Stimulated activated CD4-positive, alpha-beta T cell treated with anti-CD3 and anti-CD28 coated beads, Interleukin-12 subunit alpha, Interleukin-12 subunit beta, amount 100 ng/mL, for 4 hours (primary cell): Measurements from ENCODE around the gene SCN10A.
A peak's percentile ranks its signal among the peaks of the same experiment; 100 is the strongest.

Source experiments
- DNase-seq: peaks from one replicate; pipeline ENCODE4 v3.0.0-alpha.2; 2020

SCN10A gene

DNA sequence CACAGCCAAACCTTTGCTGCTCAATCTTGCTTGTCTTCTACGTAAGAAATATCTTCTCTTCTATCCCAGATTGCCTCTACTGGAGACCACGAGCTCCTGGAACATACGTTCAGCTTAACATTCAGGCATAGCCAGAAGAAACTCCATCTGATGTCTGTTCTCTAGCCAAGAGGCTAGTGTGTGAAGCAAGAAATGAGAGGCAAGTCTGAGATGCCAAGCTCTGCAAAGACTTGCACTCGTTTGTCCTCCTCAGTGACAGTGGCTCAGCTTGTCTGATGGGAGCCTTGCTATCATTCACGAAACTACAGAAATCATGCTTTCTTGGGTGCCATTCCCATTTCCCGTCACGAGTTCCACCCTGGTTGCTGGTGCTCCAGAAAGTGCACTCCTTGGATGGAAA lies at the start of gene SCN10A:
Gene SCN10A, minus strand, starts transcription at position 192 of the 400 bp plus-strand sequence. CDS start 22,207 bp downstream, outside the sequence.
- DNase-seq = no peak

DNA sequence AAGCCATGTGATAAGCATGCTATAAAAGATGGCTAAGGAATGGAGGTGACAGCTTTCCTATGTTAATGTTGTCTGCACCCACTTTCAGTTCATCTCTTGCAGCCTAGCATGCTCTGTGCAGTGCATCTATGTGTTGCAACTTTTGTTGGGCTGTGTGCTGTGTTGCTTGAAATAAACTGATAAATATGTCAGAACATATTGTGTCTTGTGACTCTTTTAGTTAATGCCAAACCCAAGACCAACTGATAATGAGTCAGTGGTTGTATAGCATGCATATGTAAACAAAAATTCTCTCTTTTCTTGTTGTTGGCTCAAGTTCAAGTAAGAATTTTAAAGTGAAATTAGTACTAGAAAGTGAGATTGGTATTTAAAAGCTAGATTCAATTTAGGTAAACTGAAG lies 37.0 kb upstream of the SCN10A start:
- DNase-seq = no peak

DNA sequence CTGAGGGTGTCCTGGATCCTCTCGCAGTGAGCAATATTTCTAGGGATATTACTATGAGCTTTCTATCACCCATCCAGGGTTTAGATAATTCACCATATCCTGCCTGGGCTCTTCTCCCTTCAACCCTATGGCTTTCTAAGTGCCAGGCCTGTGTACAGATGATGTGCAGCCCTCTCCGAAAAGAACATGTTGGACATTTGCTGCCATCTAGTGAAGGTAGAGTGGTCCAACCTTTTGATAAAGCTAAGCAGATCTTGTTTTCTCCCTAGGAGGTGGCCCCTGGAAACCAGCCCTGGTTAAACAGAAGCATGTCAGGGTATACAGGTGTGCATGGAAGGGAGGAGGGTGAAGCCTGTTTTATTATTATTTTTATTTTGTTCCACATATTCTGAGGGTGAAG lies 27.9 kb upstream of the SCN10A start:
- no peak for DNase-seq

DNA sequence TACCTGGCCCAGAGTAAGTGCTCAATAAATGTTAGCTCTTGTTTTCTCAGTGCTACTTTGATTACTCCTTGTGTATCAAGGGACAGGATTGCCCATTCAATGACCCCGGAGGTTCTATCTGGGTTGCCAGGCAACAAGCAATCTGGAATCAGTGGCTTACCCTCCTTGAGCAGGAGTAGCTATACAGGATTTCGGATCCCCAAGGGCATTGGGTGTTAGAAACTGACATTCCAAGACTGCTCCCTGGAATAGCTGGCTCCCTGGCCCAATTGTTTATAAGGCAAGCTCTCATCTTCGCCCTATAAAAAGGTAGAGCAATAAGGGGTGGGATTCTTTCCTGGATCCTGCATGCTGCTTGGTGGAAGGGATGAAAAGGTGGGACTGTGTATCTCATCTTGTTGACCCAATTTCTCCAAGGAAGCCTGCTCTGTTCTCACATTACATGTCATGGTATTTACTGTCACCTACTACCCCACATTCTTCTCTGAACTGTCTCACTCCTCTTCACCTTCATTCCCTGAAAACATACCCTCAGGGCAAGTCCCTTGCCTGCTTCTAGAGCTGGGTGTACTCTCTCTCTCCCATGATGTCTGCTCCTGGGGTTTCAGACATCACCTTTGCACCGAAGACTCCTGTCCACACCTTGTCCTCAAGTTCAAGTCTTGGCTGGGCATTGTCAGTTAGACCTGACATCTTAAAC lies 26.4 kb upstream of the SCN10A start:
- no peak for DNase-seq

DNA sequence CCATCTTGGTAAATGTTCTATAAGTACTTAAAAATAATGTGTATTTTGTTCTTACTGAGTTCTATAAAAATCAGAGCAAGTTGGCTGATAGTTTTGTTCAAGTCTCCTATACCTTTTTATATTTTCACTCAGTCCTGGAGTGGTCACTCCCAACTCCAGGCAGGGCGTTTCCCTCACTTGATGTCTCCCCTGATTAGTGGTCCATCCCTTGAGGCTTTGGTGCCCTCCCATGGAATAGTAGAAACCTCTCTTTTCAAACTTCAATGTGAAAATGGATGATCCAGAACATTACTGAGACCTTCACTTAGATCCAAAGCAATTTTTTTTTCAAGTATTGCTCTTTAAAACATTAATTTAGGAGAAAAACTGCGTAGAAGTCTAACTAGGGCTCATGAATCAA lies 25.0 kb upstream of the SCN10A start:
- no peak for DNase-seq

DNA sequence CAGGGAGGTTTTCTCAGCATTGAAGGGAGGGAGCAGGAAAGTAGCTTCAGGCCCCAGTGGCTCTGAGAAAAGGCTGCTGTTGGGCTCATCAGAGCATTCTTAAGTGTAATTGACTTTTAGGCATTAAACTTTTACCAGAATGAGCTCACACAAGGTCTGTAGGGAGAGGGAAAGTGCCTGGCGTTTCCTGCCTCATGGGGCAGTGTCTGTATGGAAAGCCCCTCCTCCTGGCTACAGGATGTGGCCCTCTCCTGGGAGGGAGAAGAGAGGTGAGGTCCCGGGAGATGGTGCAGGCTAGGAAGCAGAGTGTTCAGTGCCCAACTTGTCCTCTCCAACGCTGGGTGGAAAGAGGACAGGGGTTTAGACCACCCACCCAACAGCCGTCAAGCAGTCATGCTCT lies 21.3 kb upstream of the SCN10A start:
- DNase-seq = no peak

DNA sequence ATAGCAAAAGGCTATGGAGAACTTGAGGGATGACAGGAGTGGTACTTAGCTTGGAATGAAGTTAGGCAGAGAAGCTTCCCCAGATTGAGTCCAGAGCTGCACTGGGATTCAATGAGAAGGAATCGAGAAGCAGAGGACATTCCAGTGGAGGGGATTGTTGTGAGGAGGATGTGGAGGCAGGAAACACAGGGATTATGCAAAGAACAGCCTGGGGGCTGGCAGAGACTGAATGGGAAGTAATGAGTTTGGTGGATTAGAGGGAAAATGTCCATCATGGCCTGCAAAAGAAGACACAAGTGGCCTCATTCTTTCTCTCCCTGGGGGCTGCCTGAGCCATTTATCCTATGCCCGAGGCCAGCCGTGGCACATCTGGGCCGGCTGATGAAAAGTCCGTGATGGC lies 20.5 kb upstream of the SCN10A start:
- no peak for DNase-seq

DNA sequence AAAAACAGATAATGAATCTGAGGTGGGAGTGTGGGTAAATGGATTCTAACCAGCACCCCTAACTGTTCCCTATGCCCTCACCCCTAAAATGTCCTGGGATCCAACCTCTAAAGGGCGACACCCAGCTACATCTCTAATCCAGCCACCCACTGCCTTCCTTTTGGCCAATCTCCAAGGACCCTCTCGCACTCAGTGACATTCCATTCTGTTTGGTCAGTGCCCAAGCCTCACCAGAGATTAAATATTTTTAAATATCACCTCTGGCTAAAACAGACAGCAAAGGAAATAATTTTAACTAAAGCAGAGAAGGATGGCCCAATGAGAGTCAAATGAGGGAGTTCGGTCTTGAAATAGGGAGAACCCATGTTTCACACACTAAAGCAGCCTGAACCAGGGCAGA lies 19.9 kb upstream of the SCN10A start:
- DNase-seq = no peak

DNA sequence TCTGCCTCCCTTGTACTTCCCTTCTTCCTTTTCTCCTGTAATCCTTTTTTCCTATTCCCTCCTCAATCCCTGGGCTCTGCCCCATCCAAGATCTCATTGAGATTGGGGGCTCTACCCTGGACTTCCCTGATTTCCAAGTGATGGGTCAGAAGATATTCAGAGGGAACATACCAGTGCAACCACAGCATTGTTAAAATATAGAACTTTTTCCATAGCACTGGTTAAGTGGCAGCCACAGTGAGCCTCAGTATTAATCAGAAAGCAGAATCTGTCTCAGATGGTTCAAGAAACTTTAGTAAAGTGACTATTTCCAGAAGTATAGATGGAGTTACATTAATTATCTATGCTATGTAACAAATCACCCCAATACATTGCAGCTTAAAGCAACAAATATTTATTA lies 18.7 kb upstream of the SCN10A start:
- DNase-seq = no peak

DNA sequence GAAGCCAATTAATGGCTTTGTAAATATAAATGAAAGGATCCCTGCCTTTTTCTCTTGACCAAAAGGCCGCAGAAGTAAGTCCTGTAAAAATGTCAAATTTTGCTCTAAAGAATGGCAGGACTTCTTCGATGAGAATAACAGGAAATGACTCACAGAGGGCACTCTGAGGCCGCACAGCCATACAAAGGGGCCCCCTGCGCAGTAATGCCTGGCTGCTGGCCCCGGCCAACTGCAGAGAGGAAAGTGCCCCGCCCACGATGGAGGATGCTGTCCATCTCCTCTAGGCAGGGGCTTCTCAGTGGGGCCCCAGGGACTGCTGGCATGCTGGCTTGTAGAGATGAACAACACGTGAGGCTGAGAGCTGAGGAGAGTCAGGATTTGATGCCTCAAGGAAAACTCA lies 18.1 kb upstream of the SCN10A start:
- DNase-seq = no peak

DNA sequence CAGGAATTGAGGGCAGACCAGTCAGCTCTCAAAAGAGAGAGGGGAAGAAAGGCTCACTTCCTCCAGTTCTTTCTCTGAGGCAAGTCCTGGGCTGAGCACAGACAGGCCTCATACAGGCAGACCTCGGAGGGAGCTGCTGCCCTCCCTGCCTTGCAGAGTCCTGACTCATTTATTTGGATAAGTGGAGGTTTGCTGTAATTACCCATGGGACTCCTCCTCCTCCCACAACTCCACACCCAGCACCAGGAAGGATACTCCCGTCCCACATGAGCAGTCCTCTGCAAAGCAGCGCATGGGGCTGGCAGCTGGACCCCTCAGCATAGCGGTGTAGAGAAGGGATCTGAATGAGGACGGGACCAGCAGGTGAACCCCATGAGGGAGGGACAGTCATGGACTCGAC lies 13.4 kb upstream of the SCN10A start:
- DNase-seq = no peak

DNA sequence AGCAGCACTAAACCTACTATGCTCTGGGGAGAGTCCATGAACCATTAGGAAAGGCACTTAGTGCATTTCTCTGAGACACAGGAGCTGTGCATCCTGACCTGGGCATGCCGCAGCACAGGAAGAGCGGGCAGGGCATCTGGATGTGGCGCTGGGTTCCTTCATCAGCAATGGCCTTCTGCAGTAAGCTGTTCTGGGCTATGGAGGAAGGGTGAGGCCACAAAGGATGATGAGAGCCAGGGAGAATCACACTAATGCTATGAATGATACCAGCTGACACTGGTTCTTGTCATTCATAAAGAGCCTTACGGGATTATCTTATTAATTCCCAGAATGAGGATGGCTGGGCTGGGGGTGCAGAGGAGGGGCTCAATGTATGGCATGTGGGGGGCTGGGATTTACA lies 12.7 kb upstream of the SCN10A start:
- DNase-seq = no peak

DNA sequence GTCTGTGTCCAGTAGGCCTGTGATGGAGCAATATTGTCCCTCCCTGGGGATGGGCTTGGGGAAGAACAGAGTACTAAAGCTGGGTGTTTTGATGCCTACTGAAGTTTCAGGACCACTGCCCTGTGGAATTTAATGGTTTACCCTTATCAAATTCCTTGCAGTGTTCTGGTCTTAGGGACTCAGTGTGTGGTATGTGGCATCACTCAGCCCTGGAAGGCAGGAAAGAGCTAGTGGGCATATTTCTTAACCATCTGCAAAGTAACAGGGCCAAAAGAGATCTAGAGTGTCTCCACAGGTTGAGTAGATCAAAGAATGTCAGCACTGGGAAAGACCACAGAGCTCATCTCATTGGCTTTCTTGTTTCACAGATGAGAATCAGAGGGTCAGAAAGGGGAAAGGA lies 11.8 kb upstream of the SCN10A start:
- DNase-seq = no peak

DNA sequence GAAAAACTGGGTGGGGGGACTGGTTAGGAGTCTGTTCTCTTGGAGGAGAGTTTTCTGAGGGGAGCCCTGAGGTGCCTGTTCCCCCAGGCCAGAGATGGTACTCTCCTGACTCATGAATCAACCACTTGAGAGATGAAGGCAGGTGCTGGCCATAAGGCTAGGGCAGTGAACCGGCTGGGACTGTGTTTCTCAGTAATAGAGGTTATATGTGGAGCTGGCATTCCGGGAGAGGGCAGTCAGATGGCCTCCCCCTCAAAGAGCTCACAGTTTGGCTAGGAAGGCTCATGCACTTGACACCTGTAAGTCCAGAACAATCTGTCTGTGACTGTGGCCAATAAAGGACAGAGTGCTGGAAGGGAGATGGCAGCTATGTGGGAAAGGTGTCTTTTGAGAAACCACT lies 10.0 kb upstream of the SCN10A start:
- no peak for DNase-seq

DNA sequence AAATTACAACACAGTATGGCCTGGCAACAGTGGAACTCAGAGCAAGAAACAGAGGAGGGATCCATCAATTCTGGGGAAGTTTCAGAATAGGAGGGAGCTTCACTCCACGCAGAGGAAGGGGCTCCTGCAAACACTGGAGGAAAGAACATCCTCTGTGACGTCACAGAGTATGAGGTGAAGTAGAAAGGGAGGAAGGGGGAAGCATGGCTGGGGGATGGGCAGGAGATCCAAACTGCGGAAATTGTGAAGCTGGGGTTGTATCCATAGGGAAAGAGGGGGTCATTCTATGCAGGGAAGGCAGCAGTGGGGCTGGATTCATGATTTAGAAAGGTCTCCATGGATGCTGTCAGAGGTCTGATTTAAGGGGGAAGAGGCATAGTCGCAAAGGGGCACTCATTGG lies 8.3 kb upstream of the SCN10A start:
- DNase-seq = no peak

DNA sequence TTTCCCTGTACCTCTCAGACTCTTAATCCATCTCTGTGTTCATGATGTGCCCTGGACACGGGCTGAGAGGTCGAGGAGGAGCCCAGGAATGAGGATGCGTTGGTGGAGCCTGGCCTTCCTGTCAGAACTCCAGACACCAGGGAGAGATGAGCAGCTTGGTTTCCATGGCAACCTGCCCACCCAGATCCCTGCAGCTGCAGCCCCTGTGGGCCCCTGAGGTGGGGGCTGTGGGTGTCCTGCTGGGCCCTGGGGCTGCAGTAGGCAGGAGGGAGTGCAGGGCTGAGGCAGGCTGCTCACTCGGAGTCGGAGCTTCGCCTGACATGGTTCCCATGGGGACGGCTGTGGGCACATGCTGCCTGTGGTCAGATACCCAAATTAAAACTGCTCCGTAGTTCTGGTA lies 7.7 kb upstream of the SCN10A start:
- no peak for DNase-seq

DNA sequence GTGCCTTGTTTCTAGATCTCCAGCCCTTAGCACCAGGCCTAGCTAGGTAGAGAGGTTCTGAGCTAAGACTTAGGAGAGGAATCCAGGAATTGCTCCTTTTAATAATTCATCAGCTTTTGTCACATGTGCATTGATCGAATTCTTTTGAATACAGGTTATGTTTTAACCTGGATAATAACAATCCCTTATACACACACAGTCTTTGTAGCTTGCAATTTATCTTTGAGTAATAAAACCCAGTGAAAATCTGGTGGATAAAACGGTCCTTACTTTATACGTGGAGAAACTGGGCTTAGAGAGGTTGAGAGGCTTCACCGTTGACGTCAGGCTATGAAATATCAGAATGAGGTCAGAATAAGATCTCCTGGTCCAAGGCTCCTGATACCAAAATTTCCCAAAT lies 7.2 kb upstream of the SCN10A start:
- no peak for DNase-seq

DNA sequence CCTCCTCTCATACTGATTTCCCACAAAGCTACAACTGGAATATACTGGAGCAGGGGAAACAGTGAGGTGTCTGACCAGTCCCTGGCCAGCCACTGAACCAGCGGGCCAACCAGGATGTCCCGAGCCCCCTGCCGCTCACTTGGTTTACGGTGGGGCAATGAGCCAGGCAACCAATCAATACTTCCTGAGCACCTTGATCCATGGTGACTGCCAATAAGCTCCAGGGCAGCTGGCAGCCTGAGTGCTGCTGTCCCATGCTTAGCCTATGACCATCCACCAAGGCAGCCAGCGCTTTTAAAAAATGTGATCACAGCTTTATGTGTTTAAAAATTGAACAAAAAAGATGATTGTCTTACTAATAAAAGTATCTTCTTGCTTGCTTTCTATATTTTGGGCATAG lies 4.2 kb downstream of the SCN10A start:
- DNase-seq = no peak

DNA sequence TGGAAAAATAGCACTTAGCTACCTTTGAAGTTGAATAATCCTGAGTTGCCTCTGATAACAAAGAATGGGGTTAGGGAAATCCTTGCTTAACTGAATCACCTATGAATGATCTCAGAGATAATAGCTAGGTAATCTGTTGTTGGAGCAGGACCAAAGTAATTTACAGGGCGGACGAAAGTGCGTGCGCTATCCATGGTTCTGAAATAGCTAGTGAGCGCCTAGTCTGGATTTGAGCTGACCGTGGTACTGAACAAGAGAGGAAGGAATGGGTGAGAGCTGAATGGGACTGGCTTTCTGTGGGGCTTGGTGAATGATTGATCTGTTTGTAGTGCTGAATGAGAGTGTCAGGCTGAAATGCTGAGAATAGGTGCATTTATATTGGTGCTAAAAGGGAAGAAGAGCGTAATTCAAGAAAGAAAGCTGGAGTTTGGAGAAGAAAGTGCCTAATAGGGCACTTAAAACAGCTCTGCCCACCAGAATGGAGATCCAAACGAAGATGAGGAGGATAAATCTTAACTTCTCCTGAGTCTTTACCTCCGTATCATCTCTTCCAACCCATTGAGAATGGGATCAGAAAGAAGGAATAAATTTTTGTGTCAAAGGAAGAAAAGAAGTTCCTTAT lies 10.1 kb downstream of the SCN10A start:
- peak; percentile 2 for DNase-seq

DNA sequence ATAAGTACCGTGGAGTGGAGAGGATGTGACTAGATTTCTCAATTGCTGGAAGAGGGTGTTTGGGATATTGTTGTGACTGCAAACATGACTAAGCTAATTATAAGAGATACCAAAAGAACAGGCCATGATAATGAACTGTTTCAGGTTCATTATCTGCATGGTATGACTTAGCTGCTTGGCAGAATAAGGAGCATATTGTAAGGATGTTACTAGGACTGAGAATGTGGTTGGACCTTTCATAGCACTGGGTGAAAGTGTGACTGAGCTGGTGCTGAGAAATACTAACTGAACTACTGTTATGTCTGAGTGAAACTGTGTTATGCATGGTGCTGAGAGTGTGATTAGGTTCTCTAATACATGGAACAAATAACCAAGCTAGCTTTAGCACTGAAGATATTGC lies 11.0 kb downstream of the SCN10A start:
- no peak for DNase-seq

DNA sequence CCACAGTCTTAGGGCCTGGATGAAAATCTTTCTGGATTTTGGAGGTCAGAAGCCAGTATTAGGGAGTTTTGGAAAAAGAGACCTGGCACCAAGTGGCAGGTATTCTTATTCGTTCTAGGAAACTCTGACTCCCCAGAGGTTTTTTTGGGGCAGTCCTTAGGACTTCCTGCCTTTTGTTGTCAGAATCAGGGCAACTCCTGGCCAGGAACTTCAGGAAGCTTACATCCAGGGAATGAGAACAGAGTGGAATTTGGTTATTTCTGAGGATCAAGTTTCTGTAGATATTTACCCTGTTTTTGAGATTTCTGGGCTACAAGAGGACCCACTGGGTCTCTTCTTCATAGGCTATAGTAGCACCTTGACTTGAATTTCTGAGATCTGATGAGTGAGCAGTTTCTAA lies 15.5 kb downstream of the SCN10A start:
- DNase-seq = no peak

DNA sequence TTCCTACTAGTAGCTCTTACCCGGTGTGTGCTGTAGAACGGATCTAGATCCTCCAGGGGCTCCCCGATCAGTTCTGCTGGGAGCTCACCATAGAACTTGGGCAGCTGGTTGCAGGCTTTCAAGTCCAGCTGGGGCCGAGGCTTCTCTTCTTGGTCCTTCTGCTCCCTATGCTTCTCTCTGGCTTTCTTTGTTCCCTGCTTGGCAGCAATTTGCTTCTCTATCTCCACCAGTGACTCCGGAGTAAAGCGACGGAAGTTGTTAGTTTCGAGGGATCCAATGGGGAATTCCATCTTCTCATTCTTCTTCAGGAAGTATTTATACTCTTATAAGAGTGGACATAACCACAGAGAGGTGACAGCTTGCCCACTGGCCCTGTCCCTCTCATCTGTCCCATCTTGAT lies 22.3 kb downstream of the SCN10A start:
- DNase-seq = no peak

DNA sequence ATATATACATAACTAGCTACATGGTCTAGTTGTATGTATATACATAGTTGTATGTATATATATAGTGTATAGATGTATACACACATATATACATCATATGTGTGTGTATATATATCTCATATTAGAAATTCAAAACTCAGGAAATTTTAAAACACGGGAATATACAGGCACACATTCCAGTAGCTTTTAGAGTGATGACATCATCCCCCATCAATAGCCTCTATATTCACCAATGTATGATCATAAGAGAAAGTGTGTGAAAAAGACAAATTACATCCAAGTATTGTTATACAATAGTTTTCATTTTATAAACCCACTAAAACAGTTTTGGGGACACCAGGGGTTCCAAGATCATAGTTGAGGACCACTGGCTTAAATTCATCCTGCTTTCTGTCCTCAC lies 23.0 kb downstream of the SCN10A start:
- no peak for DNase-seq

DNA sequence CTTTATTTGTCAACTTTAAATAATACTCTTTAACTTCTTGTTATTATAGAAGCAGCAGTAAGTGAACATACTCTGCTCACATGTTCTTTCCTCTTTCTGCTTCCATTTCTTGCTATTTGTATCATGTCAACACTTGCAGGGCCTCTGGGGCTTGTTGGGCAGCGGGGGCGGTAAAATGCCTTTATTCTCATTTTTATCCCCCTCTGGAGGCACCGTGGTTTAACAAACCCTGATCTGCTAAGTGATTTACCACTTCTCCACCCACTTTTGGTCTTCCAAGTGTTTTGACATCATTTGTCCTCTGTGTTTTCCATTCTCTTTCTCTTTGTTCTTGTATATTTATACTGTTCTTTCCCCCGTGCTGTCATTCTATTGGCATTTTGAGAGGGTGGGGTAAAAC lies 33.9 kb downstream of the SCN10A start:
- no peak for DNase-seq

DNA sequence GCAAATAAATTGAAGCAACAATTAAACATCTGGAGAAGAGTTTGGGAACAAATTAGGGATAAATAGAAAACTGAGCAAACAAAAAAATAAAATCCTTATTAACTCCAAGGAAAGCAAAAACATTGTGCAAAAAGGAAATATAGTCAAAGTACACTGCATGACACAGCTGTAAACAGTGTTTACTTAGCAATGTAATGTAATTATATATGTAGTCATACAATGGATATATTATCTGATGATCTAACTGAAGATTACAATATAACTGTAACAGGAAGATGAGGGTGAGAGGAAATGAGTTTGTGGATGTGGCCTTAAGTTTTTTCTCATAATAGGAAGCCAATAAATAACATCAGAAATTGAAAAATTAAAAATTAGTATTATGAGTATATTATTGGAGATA lies 42.5 kb downstream of the SCN10A start:
- DNase-seq = no peak
